Measurements from ENCODE around the gene DUSP22. TPM values are rescaled to one million over a fixed set of nuclear protein-coding genes. Genes with fewer than 3 reads are reported as not detected.

The DUSP22 gene
- total RNA-seq, 1 experiment from 2014 or later = 19.2 TPM

- BruUV-seq (replicated peaks) = no TSS peak
- DNase-seq (ENCODE audit: low read depth, low spot score) (no peak), ATAC-seq (no peak)
- intact Hi-C loops (cut with micrococcal nuclease) = no loop called here
- Histone ChIP-seq H3K79me2 (ENCODE audit: insufficient read depth, low read length) (no peaks in the 10 kb centered on the region), H3K4me2 (ENCODE audit: low read length) (no peak overlapping the region), H3K9me2 (ENCODE audit: insufficient read depth) (no peaks in the 10 kb centered on the region), H3K36me3 (ENCODE audit: control insufficient read depth in 1 of 2, insufficient read depth in 2 of 2, low read length in 2 of 2) (no peaks in the 10 kb centered on the region), H3K4me1 (ENCODE audit: control insufficient read depth in 1 of 2, insufficient read depth in 2 of 2, low read length in 2 of 2) (no peaks in the 10 kb centered on the region), H2AFZ (ENCODE audit: low read depth, low read length, poor library complexity, severe bottlenecking) (no peak overlapping the region), H3K9ac (ENCODE audit: low read length) (no peak overlapping the region), H3K27ac (ENCODE audit: low read depth, low read length) (no peak overlapping the region), H4K20me1 (ENCODE audit: insufficient read depth) (no peaks in the 10 kb centered on the region), H3K27me3 (ENCODE audit: insufficient read depth, low read length) (no peaks in the 10 kb centered on the region), H3K9me3 (ENCODE audit: control insufficient read depth in 1 of 2, insufficient read depth in 1 of 2, low read depth in 1 of 2, low read length in 2 of 2) (peaks cover 10% of the 10 kb centered on the region in 2 experiments; a peak in 3 of 4 replicates), H3K4me3 (replicated peaks in 1 of 2; ENCODE audit: low read depth in 1 of 2, low read length in 2 of 2) (no peak overlapping the region)
- no peak for TF ChIP-seq POLR2A (IDR thresholded peaks at IDR 0.05; ENCODE audit: borderline replicate concordance, extremely low read depth, insufficient read depth, insufficient read length)
- no peak for TF ChIP-seq EGR1 (IDR thresholded peaks at IDR 0.05; ENCODE audit: low read depth)
- TF ChIP-seq JUND (IDR thresholded peaks at IDR 0.05) = no peak
- TF ChIP-seq ELF1 (IDR thresholded peaks at IDR 0.05; ENCODE audit: borderline replicate concordance, low read depth) = no peak
- ChIA-PET CTCF (interaction anchor here (0.8 kb wide), 1 partner anchor 171 kb away, joined by 3 read pairs; no protein-coding TSS in a partner anchor), RAD21 (ENCODE audit: low non-redundant PET in 1 of 2, low total read pairs in 2 of 2, uncharacterized antibody in 2 of 2, unreplicated experiment in 2 of 2) (no interaction called here), POLR2A (no interaction called here)
These were observed 67.2 kb downstream of the DUSP22 start for GRCh38 chr6:359261-360035.

- Histone ChIP-seq H3K4me1 (ENCODE audit: control insufficient read depth in 1 of 2, insufficient read depth in 2 of 2, low read length in 2 of 2) (no peaks in the 10 kb centered on the region), H3K27me3 (ENCODE audit: insufficient read depth, low read length) (no peaks in the 10 kb centered on the region), H3K36me3 (ENCODE audit: control insufficient read depth in 1 of 2, insufficient read depth in 2 of 2, low read length in 2 of 2) (no peaks in the 10 kb centered on the region), H3K4me3 (replicated peaks in 1 of 2; ENCODE audit: low read depth in 1 of 2, low read length in 2 of 2) (no peak overlapping the region), H3K79me2 (ENCODE audit: insufficient read depth, low read length) (no peaks in the 10 kb centered on the region), H2AFZ (ENCODE audit: low read depth, low read length, poor library complexity, severe bottlenecking) (no peak overlapping the region), H3K4me2 (ENCODE audit: low read length) (no peak overlapping the region), H3K9me3 (ENCODE audit: control insufficient read depth in 1 of 2, insufficient read depth in 1 of 2, low read depth in 1 of 2, low read length in 2 of 2) (peaks cover 6 to 16% of the 10 kb centered on the region in 2 experiments; a peak in 3 of 4 replicates), H3K9ac (ENCODE audit: low read length) (no peak overlapping the region), H4K20me1 (ENCODE audit: insufficient read depth) (no peaks in the 10 kb centered on the region), H3K27ac (ENCODE audit: low read depth, low read length) (no peak overlapping the region), H3K9me2 (ENCODE audit: insufficient read depth) (no peaks in the 10 kb centered on the region)
- ChIA-PET RAD21 (ENCODE audit: low non-redundant PET in 1 of 2, low total read pairs in 2 of 2, uncharacterized antibody in 2 of 2, unreplicated experiment in 2 of 2) (no interaction called here), POLR2A (no interaction called here), CTCF (interaction anchor here (0.8 kb wide), 1 partner anchor 172 kb away, joined by 3 read pairs; no protein-coding TSS in a partner anchor)
- ATAC-seq (no peak), DNase-seq (ENCODE audit: low read depth, low spot score) (no peak)
- no TSS peak for BruUV-seq (replicated peaks)
- no peak for TF ChIP-seq EZH2 (IDR thresholded peaks at IDR 0.05)
- TF ChIP-seq ZNF274 (IDR thresholded peaks at IDR 0.05; ENCODE audit: low read depth, low read length) = no peak
- TF ChIP-seq POLR2AphosphoS5 (IDR thresholded peaks at IDR 0.05; ENCODE audit: low read depth, low read length) = no peak
- TF ChIP-seq CBX3 (IDR thresholded peaks at IDR 0.05; ENCODE audit: low read depth) = no peak
- no peak for TF ChIP-seq ZFX (IDR thresholded peaks at IDR 0.05)
- TF ChIP-seq ATF3 (IDR thresholded peaks at IDR 0.05) = no peak
- no peak for TF ChIP-seq CEBPB (IDR thresholded peaks at IDR 0.05; ENCODE audit: low read depth)
- TF ChIP-seq YY1 (IDR thresholded peaks at IDR 0.05; ENCODE audit: extremely low read depth, insufficient replicate concordance, low read depth, low read length) = no peak
- TF ChIP-seq ELF1 (IDR thresholded peaks at IDR 0.05; ENCODE audit: borderline replicate concordance, low read depth) = no peak
- no peak for TF ChIP-seq JUND (IDR thresholded peaks at IDR 0.05)
- TF ChIP-seq RAD21 (IDR thresholded peaks at IDR 0.05; ENCODE audit: low read depth) = no peak
- no peak for TF ChIP-seq TCF7L2 (IDR thresholded peaks at IDR 0.05; ENCODE audit: borderline replicate concordance, extremely low read depth, insufficient read depth, insufficient read length)
- TF ChIP-seq SP1 (IDR thresholded peaks at IDR 0.05; ENCODE audit: low read depth) = no peak
- TF ChIP-seq EZH2phosphoT487 (IDR thresholded peaks at IDR 0.05; ENCODE audit: borderline replicate concordance) = no peak
- TF ChIP-seq CTCF (IDR thresholded peaks at IDR 0.05 in 2 of 3, conservative IDR thresholded peaks at IDR 0.05 in 1 of 3; ENCODE audit: borderline replicate concordance in 1 of 3, insufficient read depth in 1 of 3, low read depth in 2 of 3, low read length in 2 of 3) = no peak
- intact Hi-C loops (cut with micrococcal nuclease) = no loop called here
These were observed 68.1 kb downstream of the DUSP22 start for GRCh38 chr6:360349-360748.
